MCF 10A (cell line): Measurements from ENCODE around the gene GFRA1. TPM values are rescaled to one million over a fixed set of nuclear protein-coding genes. Genes with fewer than 3 reads are reported as not detected.

ENCODE experiments used
- BruUV-seq: library from RNA; stranded (reverse); fragments of 400-500 nt; replicated peaks from 2 replicates; lab custom pipeline; 2021; lab: Mats Ljungman, UMichigan
- CTCF ChIA-PET: fragments of 300-600 bp; sonication (Branson Sonifier 250); formaldehyde crosslinking; extraction: SDS; loops from one replicate; lab custom pipeline; 2021; ENCODE audit warnings: antibody characterized with exemption, inconsistent platforms; lab: Yijun Ruan, JAX
- POLR2A ChIA-PET: fragments of 300-600, 350-650 bp; sonication (Branson Sonifier 250); formaldehyde crosslinking; extraction: SDS; loops from one replicate; lab custom pipeline; 2020; ENCODE audit warnings: antibody characterized with exemption, inconsistent platforms; lab: Yijun Ruan, JAX
- DNase-seq: peaks from one replicate; pipeline ENCODE4 v3.0.0-alpha.2; 2018; ENCODE audit not compliant: unreplicated experiment
- H3K27ac Mint-ChIP-seq: one replicate; pipeline ENCODE4 v1.8.0; 2022; ENCODE audit warnings: mild to moderate bottlenecking, low read depth, mixed read lengths; ENCODE audit not compliant: unreplicated experiment
- H3K27me3 Mint-ChIP-seq: one replicate; pipeline ENCODE4 v1.8.0; 2022; ENCODE audit warnings: mixed read lengths; ENCODE audit not compliant: insufficient read depth, unreplicated experiment
- H3K36me3 Mint-ChIP-seq: one replicate; pipeline ENCODE4 v1.8.0; 2022; ENCODE audit warnings: mild to moderate bottlenecking, moderate library complexity, mixed read lengths; ENCODE audit not compliant: insufficient read depth, unreplicated experiment
- H3K4me1 Mint-ChIP-seq: one replicate; pipeline ENCODE4 v1.8.0; 2022; ENCODE audit warnings: mixed read lengths; ENCODE audit not compliant: insufficient read depth, unreplicated experiment
- H3K4me3 Mint-ChIP-seq: one replicate; pipeline ENCODE4 v1.8.0; 2022; ENCODE audit warnings: mild to moderate bottlenecking, moderate library complexity, mixed read lengths; ENCODE audit not compliant: unreplicated experiment
- H3K9me3 Mint-ChIP-seq: one replicate; pipeline ENCODE4 v1.8.0; 2022; ENCODE audit warnings: mixed read lengths; ENCODE audit not compliant: unreplicated experiment
- CTCF ChIP-seq: fragments of 200-600 bp; IDR thresholded peaks from one replicate; pipeline ENCODE4 v1.8.0; 2022; ENCODE audit warnings: antibody characterized with exemption, mild to moderate bottlenecking; ENCODE audit not compliant: unreplicated experiment
- intact Hi-C: fragments of 100-400 bp; cut with micrococcal nuclease; formaldehyde crosslinking; loops from 2 replicates; pipeline ENCODE4 v1.14.1; 2022
- total RNA-seq: library from RNA; stranded (reverse); gene quantifications from 2 replicates; pipeline ENCODE4 v1.2.3, GENCODE V29; 2022

The GFRA1 gene
- total RNA-seq, 1 experiment from 2014 or later, result not detected

- Mint-ChIP-seq H3K36me3 (no peaks in the 10 kb centered on the region), H3K4me3 (no peak overlapping the region), H3K27me3 (no peaks in the 10 kb centered on the region), H3K27ac (no peak overlapping the region), H3K9me3 (no peaks in the 10 kb centered on the region), H3K4me1 (peaks cover 5% of the 10 kb centered on the region)
- peak; percentile 7 for DNase-seq
- ChIA-PET CTCF (interaction anchor here (0.8 kb wide), 1 partner anchor 76 kb away, joined by 3 read pairs; no protein-coding TSS in a partner anchor), POLR2A (no interaction called here)
- intact Hi-C loops, result no loop called here
- no peak for TF ChIP-seq CTCF
- BruUV-seq, result no TSS peak
Observed at GRCh38 chr10:116211682-116212081, 61.3 kb downstream of the GFRA1 start.

- DNase-seq, result no peak
- TF ChIP-seq CTCF, result no peak
- H3K27ac Mint-ChIP-seq, result no peak overlapping the region
- no peaks in the 10 kb centered on the region for H3K36me3 Mint-ChIP-seq
- BruUV-seq, result no TSS peak
- peaks cover 5% of the 10 kb centered on the region for H3K4me1 Mint-ChIP-seq
- ChIA-PET POLR2A (no interaction called here), CTCF (interaction anchor here (0.9 kb wide), 1 partner anchor 77 kb away, joined by 3 read pairs; no protein-coding TSS in a partner anchor)
- H3K27me3 Mint-ChIP-seq, result no peaks in the 10 kb centered on the region
- no peaks in the 10 kb centered on the region for H3K9me3 Mint-ChIP-seq
- H3K4me3 Mint-ChIP-seq, result no peak overlapping the region
- intact Hi-C loops, result no loop called here
Observed at GRCh38 chr10:116210588-116211346, 62.2 kb downstream of the GFRA1 start.

- intact Hi-C loops, result no loop called here
- Mint-ChIP-seq H3K27ac (no peak overlapping the region), H3K27me3 (no peaks in the 10 kb centered on the region), H3K4me3 (no peak overlapping the region), H3K4me1 (peaks cover 5% of the 10 kb centered on the region), H3K36me3 (no peaks in the 10 kb centered on the region), H3K9me3 (no peaks in the 10 kb centered on the region)
- DNase-seq, result no peak
- POLR2A ChIA-PET, result no interaction called here
- CTCF ChIA-PET, result no interaction called here
- no peak for TF ChIP-seq CTCF
- BruUV-seq, result no TSS peak
Observed at GRCh38 chr10:116209781-116210180, 63.2 kb downstream of the GFRA1 start.

- no peaks in the 10 kb centered on the region for H3K9me3 Mint-ChIP-seq
- peaks cover 5% of the 10 kb centered on the region for H3K4me1 Mint-ChIP-seq
- no peak for TF ChIP-seq CTCF
- no peaks in the 10 kb centered on the region for H3K27me3 Mint-ChIP-seq
- ChIA-PET CTCF (no interaction called here), POLR2A (no interaction called here)
- intact Hi-C loops, result no loop called here
- no peak overlapping the region for H3K27ac Mint-ChIP-seq
- H3K36me3 Mint-ChIP-seq, result no peaks in the 10 kb centered on the region
- no peak for DNase-seq
- no TSS peak for BruUV-seq
- H3K4me3 Mint-ChIP-seq, result no peak overlapping the region
Observed at GRCh38 chr10:116208956-116209567, 63.9 kb downstream of the GFRA1 start.
